Brain microvascular endothelial cell (primary cell): Measurements from ENCODE around the gene PTMA.
A peak's percentile ranks its signal among the peaks of the same experiment; 100 is the strongest.

Experiments used
- DNase-seq: peaks from one replicate; pipeline ENCODE4 v3.0.0-alpha.2; 2020
- H3K27ac ChIP-seq: fragments of 250-450 bp; sonication (Bioruptor Pico); 2 replicates; pipeline ENCODE4 v1.5.1; 2020; ENCODE audit warnings: mild to moderate bottlenecking, moderate library complexity
- H3K27me3 ChIP-seq: fragments of 250-450 bp; sonication (Bioruptor Pico); replicated peaks from 2 replicates; pipeline ENCODE4 v1.5.1; 2020; ENCODE audit warnings: mild to moderate bottlenecking
- H3K36me3 ChIP-seq: fragments of 250-450 bp; sonication (Bioruptor Pico); replicated peaks from 2 replicates; pipeline ENCODE4 v1.5.1; 2020; ENCODE audit warnings: mild to moderate bottlenecking
- H3K4me3 ChIP-seq: 2 replicates; pipeline ENCODE4 v1.5.1; 2011; ENCODE audit warnings: low read depth, mild to moderate bottlenecking, control low read depth, low read length, moderate library complexity
- in situ Hi-C: cut with HindIII; loops from 2 replicates; pipeline ENCODE4 v1.10.0; 2017; ENCODE audit warnings: low sequenced_read_pairs, low pct_ligation_motif_present
- TF ChIP-seq, protein P1 (sequence below): IDR thresholded peaks from 2 replicates; pipeline ENCODE4 v1.5.1; 2011; ENCODE audit warnings: low read depth, mild to moderate bottlenecking, moderate library complexity, low read length, control low read depth, inconsistent platforms; ENCODE audit errors: missing control alignments

Gene PTMA

DNA sequence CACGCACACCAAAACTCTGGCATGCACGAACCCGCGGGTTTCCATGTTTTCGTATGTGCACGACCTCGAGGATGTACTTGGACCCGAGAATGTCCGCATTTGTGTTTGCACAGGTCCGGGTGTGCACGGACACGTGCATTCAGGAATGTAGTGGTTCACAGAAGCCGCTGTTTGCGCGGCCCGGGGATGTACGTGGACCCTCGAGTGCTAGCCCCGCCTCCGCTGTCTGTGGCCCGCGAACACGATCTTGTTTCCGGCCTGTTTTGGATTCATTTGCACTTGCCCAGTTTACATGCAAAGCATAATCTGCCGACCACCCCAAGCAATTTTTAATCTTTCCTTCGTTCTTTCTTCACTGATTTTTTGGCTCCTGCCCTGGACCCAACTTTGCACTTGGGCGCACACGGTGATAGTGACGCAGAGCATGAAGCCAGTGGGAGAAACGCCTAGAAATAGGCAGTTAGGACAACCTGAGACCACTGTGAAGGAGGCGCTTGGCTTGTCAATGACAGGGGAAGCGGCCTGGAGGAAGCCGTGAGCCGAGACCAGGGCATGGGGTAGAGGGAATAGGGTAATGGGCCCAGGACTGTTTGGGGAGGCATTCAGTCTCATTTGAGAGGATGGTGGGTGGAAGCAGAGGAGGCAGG, 45.4 kb upstream of the PTMA start:
- TF ChIP-seq, protein P1, sequence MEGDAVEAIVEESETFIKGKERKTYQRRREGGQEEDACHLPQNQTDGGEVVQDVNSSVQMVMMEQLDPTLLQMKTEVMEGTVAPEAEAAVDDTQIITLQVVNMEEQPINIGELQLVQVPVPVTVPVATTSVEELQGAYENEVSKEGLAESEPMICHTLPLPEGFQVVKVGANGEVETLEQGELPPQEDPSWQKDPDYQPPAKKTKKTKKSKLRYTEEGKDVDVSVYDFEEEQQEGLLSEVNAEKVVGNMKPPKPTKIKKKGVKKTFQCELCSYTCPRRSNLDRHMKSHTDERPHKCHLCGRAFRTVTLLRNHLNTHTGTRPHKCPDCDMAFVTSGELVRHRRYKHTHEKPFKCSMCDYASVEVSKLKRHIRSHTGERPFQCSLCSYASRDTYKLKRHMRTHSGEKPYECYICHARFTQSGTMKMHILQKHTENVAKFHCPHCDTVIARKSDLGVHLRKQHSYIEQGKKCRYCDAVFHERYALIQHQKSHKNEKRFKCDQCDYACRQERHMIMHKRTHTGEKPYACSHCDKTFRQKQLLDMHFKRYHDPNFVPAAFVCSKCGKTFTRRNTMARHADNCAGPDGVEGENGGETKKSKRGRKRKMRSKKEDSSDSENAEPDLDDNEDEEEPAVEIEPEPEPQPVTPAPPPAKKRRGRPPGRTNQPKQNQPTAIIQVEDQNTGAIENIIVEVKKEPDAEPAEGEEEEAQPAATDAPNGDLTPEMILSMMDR: no peak
- in situ Hi-C loops: no loop called here
- Histone ChIP-seq H3K4me3 (no peak overlapping the region), H3K27ac (peak overlapping the region; percentile 44), H3K27me3 (no peaks in the 10 kb centered on the region), H3K36me3 (no peaks in the 10 kb centered on the region)
- no peak for DNase-seq

DNA sequence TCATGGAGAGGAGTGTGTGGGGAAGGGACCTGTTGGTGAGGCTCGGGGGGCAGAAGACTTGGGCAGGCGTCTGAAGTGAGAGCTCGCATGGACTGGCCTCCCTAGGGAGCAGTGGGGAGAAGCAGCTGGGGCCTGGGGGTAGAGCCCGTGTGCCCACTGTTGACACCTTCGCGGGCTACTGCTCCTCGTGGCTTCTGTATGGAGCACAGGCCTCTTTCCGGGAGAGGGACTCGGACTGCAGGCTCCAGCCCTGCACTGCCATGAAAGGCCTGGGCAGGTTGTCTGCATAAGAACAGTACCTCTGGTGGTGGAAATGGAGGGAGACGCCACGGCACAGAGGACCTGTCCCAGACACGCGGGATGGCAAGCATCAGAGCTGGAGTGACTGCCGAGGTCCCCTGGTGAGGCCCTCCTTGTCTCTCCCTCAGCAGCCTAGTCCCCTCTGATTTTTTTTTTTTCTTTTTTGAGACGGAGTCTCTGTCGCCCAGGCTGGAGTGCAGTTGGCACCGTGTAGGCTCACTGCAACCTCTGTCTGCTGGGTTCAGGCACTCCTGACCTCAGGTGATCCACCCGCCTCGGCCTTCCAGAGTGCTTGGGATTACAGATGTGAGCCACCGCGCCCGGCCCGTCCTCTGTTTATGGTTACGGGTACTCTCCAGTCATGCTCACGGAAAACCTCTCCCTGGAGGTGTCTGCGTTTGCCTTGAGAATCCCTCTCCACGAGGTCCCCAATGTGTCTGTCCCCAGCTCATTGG, 44.7 kb upstream of the PTMA start:
- no peak for DNase-seq
- TF ChIP-seq, protein P1: no peak
- Histone ChIP-seq H3K4me3 (no peak overlapping the region), H3K27ac (no peak overlapping the region), H3K36me3 (no peaks in the 10 kb centered on the region), H3K27me3 (no peaks in the 10 kb centered on the region)
- in situ Hi-C loops: no loop called here

DNA sequence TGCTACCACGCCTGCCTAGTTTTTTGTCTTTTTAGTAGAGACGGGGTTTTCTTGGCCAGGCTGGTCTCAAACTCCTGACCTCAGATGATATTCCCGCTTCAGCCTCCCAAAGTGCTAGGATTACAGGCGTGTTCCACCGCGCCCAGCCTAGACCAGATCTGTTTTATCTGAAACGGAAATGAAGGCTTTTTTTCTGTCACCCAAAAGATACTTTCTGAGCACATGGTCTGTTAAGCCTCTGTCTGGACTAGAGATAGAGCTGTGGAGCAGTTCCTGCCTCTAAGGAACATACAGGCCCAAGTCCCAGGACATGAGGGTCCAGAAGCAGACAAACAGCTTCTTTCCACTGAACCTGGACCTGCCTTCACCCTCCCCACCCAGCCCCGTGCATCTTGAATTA, 43.6 kb upstream of the PTMA start:
- DNase-seq: no peak
- in situ Hi-C loops: no loop called here
- TF ChIP-seq, protein P1: no peak
- no peaks in the 10 kb centered on the region for H3K27me3 ChIP-seq
- H3K4me3 ChIP-seq: no peak overlapping the region
- H3K27ac ChIP-seq: no peak overlapping the region
- H3K36me3 ChIP-seq: no peaks in the 10 kb centered on the region

DNA sequence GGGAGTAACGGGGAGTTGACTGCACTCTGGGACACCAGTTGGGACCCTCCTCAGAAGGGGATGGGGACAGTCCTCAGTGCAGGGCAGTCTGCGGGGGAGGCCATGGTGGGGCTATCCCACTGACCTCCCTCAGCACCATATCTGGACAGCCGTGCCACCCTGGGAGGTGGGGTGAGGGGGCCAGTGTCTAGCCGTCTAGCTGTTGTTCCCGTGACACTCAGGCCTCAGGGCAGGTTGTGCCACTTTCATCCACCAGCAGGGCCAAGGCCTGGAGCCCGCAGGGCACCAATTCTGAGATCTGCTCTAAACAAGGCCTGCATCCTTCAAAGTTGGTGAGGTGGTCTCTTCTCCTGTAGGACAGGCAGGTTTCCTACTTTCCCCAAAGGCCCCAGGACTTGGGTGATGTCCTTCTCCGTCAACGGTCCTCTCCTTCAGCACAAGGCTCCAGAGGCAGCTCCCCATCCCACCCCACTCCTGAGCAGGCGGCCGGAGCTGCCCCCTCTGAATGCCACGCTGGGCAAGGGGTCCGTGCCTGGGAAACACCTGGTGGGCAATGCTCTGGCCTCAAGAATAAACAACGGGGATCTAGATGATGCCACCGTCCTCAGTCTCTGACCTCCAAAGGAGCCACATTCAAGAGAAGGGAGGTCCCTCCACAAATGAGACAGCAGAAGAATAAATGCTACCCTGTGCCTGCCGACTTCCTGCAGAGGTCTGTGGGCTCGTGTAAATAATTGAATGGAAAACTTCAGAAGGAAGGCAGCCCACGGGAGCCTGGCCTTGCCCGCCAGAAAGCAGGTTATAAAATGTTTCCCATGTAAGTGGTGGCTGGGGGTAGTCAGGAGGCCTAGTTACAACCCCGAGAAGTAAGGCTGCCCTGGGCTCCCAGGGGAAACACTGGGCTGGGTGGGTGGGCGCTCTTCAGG, 42.8 kb upstream of the PTMA start:
- TF ChIP-seq, protein P1: no peak
- in situ Hi-C loops: no loop called here
- DNase-seq: no peak
- H3K4me3 ChIP-seq: peak overlapping the region; percentile 47
- H3K36me3 ChIP-seq: no peaks in the 10 kb centered on the region
- peak overlapping the region; percentile 92 for H3K27ac ChIP-seq
- H3K27me3 ChIP-seq: no peaks in the 10 kb centered on the region

DNA sequence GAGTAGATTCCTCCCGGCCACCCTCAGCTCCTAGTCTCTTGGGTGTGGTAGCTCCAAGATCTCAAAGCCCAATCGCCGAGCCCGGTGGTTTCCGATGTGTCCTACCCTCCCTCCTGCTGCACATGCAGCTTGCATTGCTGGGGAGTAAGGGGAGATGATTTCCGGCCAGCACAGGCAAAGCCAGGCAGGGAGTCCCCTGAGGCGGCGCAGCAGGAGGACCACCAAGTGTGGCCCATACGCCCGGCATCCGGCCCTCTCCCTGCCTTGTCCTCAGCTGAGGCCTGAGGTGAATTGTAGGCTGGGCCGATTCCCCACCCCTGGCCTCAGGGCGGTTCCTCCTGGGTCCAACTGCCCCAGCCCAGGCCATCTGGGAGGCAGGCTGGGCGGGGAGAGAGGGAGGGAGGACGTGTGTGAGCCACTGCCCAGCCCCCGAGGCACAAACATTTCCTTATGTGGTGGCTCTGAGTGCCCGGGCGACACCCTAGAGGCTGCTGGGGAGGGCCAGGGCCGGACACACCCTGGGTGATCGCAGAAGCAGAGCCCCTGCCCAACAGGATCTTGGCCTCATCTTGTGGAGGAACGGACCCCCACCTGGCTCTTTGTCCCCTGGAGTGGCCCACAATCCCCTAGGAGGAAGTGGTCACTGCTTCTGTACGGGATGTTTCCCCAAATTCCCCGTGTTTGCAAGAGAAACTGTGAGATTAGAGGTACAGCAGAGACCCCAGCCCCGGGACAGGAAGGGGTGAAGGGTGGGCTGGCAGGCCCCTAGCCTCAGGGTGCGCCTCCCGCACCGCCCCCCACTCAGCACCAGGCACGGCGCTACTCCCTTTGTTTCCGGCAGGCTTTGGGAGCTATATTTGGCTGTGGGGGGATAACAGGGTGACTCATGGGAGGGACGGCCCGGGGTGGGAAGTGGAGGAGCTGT, 41.9 kb upstream of the PTMA start:
- DNase-seq: peak; percentile 78
- peak overlapping the region; percentile 47 for H3K4me3 ChIP-seq
- TF ChIP-seq, protein P1: no peak
- H3K27ac ChIP-seq: peak overlapping the region; percentile 92
- H3K36me3 ChIP-seq: no peaks in the 10 kb centered on the region
- in situ Hi-C loops: no loop called here
- H3K27me3 ChIP-seq: no peaks in the 10 kb centered on the region
